RKO (cell line): ENCODE measurements around the gene DERL3.

ENCODE experiments used
- DNase-seq: peaks from one replicate; pipeline ENCODE4 v3.0.0-alpha.2; 2016; ENCODE audit warnings: low spot score

Gene DERL3

GRCh38 chr22:23847310-23847920 is 8.6 kb upstream of the DERL3 start:
- no peak for DNase-seq

GRCh38 chr22:23846081-23846469 is 7.3 kb upstream of the DERL3 start:
- no peak for DNase-seq

DNA sequence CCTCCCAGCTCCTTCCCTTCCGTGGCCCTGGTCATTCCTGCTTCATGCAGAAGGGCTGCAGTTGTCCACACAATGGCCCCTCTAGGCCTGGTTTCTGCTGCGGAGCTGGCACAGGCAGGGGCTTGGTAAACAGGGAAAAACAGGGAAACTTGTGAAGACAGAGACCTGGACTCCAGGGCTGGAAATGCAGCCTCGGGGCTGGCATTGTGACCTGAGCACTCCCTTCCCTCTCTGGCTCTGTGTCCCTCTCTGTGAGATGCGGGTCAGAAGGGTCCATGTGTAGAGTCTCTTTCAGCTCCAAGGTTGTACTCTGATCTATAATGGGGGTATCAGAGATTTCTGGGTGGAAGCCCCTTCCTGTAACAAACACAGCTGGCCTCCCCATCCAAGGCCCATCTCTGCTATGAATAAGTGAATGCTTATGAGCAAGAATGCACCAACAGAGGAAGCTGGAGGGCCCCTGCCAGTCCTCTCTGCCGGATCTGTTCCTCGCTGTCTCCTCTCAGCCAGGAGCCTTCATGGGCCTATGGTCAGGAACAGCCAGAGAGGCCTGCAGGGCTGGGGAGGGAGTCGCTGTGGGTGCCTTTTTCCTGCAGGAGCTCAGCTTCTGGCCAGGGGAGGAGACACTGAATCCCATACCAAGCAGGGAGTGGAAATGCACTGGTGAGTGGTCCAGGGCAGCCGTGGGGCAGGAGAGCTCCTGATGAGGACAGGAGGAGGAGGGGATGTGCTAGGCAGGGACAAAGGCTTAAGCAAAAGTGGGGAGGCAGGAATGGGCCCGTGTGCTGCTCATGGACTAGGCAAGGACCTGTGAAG is 6.7 kb upstream of the DERL3 start:
- DNase-seq = no peak

- no peak for DNase-seq
Measured at GRCh38 chr22:23844739-23845202, 6.0 kb upstream of the DERL3 start.

- no peak for DNase-seq
Measured at GRCh38 chr22:23842599-23842998, 3.8 kb upstream of the DERL3 start.

- DNase-seq = no peak
Measured at GRCh38 chr22:23841736-23842445, 3.1 kb upstream of the DERL3 start.

GRCh38 chr22:23841292-23841691 is 2.5 kb upstream of the DERL3 start:
- DNase-seq = no peak

GRCh38 chr22:23840026-23840425 is 1.2 kb upstream of the DERL3 start:
- no peak for DNase-seq

- no peak for DNase-seq
Measured at GRCh38 chr22:23837911-23838680, 710 bp downstream of the DERL3 start.

DNA sequence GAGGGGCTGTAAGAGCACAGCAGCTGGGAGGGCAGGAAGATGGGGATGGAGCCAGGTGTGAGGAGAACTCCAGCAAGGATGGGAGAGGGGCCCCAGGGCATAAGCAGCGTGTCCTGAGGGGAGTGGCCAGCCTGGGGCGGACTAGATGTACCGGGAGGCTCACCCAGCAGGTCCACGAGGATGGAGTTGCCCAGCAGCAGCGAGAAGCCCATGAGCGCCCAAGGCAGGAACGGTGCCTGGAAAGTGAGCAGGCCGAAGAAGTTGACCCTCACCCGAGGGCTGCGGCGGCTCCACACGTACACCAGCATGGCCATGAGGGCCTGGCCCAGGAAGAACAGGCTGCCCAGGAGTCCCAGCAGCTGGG is 1.3 kb downstream of the DERL3 start:
- no peak for DNase-seq

- DNase-seq = no peak
Measured at GRCh38 chr22:23836692-23837495, 1.9 kb downstream of the DERL3 start.

GRCh38 chr22:23836281-23836680 is 2.5 kb downstream of the DERL3 start:
- no peak for DNase-seq

DNA sequence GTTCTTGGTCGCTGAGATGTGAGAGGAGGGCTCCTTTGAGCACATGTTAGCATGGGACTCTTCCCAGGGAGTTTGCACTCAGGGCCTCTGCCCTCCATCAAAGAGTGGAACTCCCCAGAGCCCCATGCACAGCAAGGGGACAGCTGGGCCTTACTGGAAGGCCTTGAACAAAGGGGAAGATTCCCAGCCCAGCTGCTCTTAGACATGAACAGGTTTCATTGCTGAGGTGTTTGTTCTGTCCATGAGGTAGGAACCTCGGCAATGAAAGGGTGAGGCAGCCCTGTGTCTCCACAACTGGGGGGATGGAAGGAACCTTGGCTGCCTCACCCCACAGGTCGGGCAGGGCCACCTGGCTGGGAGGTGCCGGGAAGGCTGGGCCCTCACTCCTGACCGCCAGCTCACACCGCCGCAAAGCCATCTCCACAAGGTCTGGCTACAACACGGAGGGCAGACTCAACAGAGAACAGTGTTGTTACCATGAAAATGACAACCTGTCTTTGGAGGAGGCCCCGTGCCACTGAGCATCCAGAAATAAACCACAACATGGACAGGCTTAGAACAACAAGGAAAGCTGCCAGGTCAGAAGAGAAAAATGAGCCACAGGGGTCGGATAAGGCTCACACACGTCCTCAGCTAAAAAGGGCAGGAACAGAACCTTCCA is 3.2 kb downstream of the DERL3 start:
- DNase-seq = no peak

DNA sequence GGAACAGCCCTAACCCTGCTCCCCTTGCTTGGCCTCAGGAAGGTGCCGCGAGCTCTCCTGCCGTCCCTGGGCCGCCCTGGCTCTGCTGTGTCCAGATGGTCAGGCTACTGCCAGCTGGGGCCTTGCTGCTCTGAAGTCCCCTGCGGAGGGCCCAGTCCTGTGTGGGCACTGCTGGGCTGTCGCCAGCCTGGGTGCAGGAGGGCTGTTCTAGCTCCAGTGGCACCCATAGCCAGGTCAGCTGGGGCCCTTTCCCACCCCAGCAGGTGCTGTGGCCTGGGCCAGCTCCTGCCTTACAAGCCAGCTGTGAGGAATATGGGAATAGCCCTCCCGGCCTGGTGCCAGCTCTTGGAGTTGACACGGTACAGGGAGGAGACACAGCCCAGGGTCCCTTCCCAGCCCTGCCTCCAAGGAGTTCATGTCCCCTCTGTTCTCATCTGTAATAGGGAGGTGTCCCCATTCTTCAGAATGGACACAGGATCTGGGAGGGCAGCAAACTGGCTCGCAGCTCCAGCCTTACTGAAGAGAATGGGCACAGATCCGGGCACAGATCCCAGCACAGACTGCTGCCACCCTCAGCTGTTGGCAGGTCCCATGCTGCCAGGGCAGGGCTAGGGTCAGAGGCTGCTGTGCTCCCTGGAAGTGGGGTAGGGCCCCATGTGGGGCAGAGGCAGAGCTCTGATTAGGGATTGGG is 3.9 kb downstream of the DERL3 start:
- no peak for DNase-seq

- DNase-seq = no peak
Measured at GRCh38 chr22:23834406-23834792, 4.4 kb downstream of the DERL3 start.

- DNase-seq = no peak
Measured at GRCh38 chr22:23833911-23834317, 4.9 kb downstream of the DERL3 start.

DNA sequence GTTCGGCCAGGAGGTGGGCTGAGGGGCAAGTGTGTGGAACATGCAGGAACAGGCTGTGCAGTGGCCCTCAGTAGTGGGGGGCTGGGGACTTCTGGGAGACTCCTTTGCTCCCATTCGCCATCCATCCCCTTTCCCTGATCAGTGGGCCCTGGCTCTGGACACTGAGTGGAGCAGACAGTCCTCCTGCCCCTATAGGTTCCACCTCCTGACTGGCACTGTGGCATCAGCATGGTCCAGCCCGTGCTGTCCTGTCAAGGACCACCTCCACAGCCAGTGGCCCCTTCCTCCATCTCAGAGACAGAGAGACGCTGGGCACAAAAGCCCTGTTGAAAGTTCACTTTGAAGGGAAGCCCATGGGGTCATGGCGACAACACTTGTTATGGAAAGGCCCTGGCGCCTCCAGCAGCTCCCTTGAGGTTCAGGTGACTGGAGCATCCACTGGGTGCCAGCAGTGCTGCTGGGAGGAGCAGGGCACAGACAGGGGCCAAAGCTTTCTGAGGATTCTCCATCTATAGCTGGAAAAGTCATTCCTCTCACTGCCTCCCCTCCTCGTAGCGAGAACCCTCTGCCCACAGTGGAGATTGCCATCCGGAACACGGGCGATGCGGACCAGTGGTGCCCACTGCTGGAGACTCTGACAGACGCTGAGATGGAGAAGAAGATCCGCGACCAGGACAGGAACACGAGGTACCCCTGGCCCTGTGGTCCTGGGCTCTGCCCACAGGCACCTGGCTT is 5.6 kb downstream of the DERL3 start:
- no peak for DNase-seq

- no peak for DNase-seq
Measured at GRCh38 chr22:23832226-23833016, 6.4 kb downstream of the DERL3 start.

DNA sequence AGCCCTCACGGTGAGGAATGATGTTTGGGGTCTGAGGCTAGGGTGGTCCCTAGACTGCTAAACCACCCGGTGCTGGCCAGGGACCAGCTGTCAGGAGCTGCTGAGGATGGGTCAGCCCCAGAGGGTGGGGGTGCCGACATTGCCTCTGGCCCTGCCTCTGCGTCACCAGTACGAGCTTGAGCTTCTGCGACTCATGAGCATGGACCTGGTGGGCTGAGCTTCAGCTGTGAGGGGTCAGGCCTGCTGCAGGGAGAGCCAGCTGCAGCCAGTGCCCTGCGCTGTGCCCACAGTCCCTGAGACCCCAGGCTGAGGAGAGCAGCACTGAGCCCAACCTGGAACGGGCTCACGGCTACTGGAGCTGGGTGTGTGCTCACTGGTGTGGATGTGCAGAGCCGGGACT is 7.0 kb downstream of the DERL3 start:
- no peak for DNase-seq
